ENCODE results near the gene SLC2A9. TPM values are rescaled to one million over a fixed set of nuclear protein-coding genes. Genes with fewer than 3 reads are reported as not detected.

Gene SLC2A9
- total and polyA plus RNA-seq, 2 of the 4 experiments (the other 2 are of a cell fraction) = 0.72 to 2.1 TPM

DNA sequence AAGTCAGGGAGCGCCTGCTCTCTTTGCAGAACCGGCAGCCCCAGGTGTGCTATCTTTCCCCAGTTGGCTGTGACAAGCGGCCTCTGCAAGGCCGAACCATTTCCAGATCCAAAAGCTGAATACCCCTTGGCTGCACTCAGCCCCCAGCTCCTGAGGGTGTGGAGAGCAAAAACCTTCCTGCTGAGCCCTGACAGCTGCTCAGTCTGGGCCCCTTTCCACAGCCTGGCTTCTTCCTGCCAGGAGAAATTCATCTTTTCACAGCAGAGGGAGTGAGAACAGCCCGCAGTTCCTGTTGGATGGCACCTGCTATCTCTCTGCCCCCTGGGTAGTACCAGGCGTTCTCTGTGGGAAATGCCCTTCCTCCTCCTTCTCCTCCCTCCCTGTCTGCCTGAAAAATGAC is 161.5 kb downstream of the SLC2A9 start:
- intact Hi-C loops (cut with micrococcal nuclease) (no loop called here), in situ Hi-C loops (cut with MboI; ENCODE audit: low sequenced_read_pairs) (no loop called here), dilution Hi-C loops (cut with HindIII; ENCODE audit: low sequenced_read_pairs, unreplicated experiment) (no loop called here)
- TF ChIP-seq NFE2L2 (IDR thresholded peaks at IDR 0.05; ENCODE audit: low read depth, low read length) (no peak), RFX5 (IDR thresholded peaks at IDR 0.05; ENCODE audit: low read depth, low read length) (no peak)
- TF ChIP-seq, protein P1, sequence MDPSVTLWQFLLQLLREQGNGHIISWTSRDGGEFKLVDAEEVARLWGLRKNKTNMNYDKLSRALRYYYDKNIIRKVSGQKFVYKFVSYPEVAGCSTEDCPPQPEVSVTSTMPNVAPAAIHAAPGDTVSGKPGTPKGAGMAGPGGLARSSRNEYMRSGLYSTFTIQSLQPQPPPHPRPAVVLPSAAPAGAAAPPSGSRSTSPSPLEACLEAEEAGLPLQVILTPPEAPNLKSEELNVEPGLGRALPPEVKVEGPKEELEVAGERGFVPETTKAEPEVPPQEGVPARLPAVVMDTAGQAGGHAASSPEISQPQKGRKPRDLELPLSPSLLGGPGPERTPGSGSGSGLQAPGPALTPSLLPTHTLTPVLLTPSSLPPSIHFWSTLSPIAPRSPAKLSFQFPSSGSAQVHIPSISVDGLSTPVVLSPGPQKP (IDR thresholded peaks at IDR 0.05; ENCODE audit: borderline replicate concordance, low read depth, low read length) = no peak
- ATAC-seq (ENCODE audit: low read depth) (no peak), DNase-seq (no peak)
- H2AK5ac ChIP-seq (ENCODE audit: low read depth, low read length) = no peak overlapping the region
- no peaks in the 10 kb centered on the region for H3K9me1 ChIP-seq (ENCODE audit: insufficient read depth, low read length)
- H4K20me1 ChIP-seq (ENCODE audit: insufficient read depth, low read length) = no peaks in the 10 kb centered on the region
- H3K23ac ChIP-seq (ENCODE audit: low read depth, low read length) = no peak overlapping the region
- no peaks in the 10 kb centered on the region for H3K27me3 ChIP-seq (ENCODE audit: control insufficient read depth, insufficient read depth, low read length)
- no peak overlapping the region for H3K9ac ChIP-seq (ENCODE audit: low read depth, low read length)
- no peak overlapping the region for H3K56ac ChIP-seq (ENCODE audit: extremely low read depth, insufficient read depth, low read length)
- CTCF ChIA-PET = no interaction called here
- no TSS peak for BruUV-seq (replicated peaks)
- 20% methylated on average over 1 of the region's 6 CpGs; no CpG with 5 or more reads in 1 of the 2 experiments for WGBS, 2 experiments (ENCODE audit: extremely low coverage in 2 of 2, insufficient read length in 1 of 2)
- H3K14ac ChIP-seq (replicated peaks; ENCODE audit: low read depth, low read length) = no peak overlapping the region
- H2AFZ ChIP-seq (replicated peaks; ENCODE audit: low read length, poor library complexity) = no peak overlapping the region
- no peak overlapping the region for H3K27ac ChIP-seq (ENCODE audit: insufficient read depth, low read length)
- no peak overlapping the region for H3K4ac ChIP-seq (ENCODE audit: low read depth, low read length)
- no peak overlapping the region for H2BK20ac ChIP-seq (ENCODE audit: low read depth, low read length)
- no peak overlapping the region for H4K8ac ChIP-seq (ENCODE audit: low read depth in 2 of 2, low read length in 2 of 2)
- no peaks in the 10 kb centered on the region for H3K79me1 ChIP-seq (ENCODE audit: low read depth in 1 of 2, low read length in 2 of 2)
- no peak overlapping the region for H2BK120ac ChIP-seq (ENCODE audit: low read depth, low read length)
- no peak overlapping the region for H3K4me2 ChIP-seq (ENCODE audit: low read depth, low read length)
- no peak overlapping the region for H2AK9ac ChIP-seq (replicated peaks; ENCODE audit: low read depth, low read length, poor library complexity)
- peaks cover 12% of the 10 kb centered on the region for H3K9me3 ChIP-seq (ENCODE audit: control insufficient read depth, insufficient read depth, low read length)
- no peak overlapping the region for H2BK15ac ChIP-seq (ENCODE audit: low read depth, low read length)
- H2BK5ac ChIP-seq (ENCODE audit: low read depth, low read length, poor library complexity, severe bottlenecking) = no peak overlapping the region
- no peak overlapping the region for H4K91ac ChIP-seq (ENCODE audit: insufficient read depth, low read depth, low read length)
- no peaks in the 10 kb centered on the region for H3K4me1 ChIP-seq (ENCODE audit: control insufficient read depth, insufficient read depth, low read length)
- no peak overlapping the region for H4K5ac ChIP-seq (ENCODE audit: low read depth, low read length)
- H3K4me3 ChIP-seq (ENCODE audit: insufficient read depth, low read depth, low read length) = no peak overlapping the region
- POLR2A ChIA-PET (ENCODE audit: unreplicated experiment) = no interaction called here
- no peak overlapping the region for H3K18ac ChIP-seq (ENCODE audit: low read depth, low read length)
- no peaks in the 10 kb centered on the region for H3K36me3 ChIP-seq (ENCODE audit: control insufficient read depth, insufficient read depth, low read length)
